Activated CD4-positive, alpha-beta T cell treated with anti-CD3 and anti-CD28 coated beads, Interleukin-2, amount 50 U/mL, for 16 hours (primary cell): ENCODE measurements around the gene SPECC1.
"Not testable (repeated sequence)": the region's sequence is repeated elsewhere in the genome, so short reads cannot be mapped to it uniquely, and the experiment has no call there.

Experiments
- DNase-seq: peaks from one replicate; pipeline ENCODE4 v3.0.0-alpha.2; 2020

SPECC1 gene

GRCh38 chr17:20282526-20283308, 273.6 kb downstream of the SPECC1 start:
- no peak for DNase-seq

GRCh38 chr17:20284022-20284421, 274.9 kb downstream of the SPECC1 start:
- DNase-seq, result no peak

GRCh38 chr17:20284570-20285295, 275.6 kb downstream of the SPECC1 start:
- DNase-seq, result no peak

- no peak for DNase-seq
Observed at GRCh38 chr17:20289984-20290383, 280.8 kb downstream of the SPECC1 start.

DNA sequence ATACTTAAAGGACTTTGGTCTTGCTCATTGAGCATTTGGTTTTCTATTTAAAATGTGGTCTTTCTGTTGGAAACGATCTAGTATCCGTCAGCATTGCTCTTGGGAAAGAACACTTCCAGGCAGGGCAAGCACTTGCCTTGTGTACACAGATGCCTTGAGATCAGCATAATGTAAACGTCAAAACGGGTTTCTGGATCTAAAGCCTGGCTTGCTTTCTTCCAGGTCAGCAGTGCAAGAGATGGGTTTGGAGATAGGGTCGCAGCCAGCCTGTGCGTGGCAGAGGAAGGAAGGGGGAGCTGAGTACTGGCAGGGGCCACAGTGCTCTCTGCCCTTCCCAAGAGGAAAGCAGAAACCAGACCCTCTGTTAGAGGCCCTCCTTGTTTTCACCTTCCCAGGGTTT, 282.7 kb downstream of the SPECC1 start:
- no peak for DNase-seq

- no peak for DNase-seq
Observed at GRCh38 chr17:20293501-20293900, 284.3 kb downstream of the SPECC1 start.

DNA sequence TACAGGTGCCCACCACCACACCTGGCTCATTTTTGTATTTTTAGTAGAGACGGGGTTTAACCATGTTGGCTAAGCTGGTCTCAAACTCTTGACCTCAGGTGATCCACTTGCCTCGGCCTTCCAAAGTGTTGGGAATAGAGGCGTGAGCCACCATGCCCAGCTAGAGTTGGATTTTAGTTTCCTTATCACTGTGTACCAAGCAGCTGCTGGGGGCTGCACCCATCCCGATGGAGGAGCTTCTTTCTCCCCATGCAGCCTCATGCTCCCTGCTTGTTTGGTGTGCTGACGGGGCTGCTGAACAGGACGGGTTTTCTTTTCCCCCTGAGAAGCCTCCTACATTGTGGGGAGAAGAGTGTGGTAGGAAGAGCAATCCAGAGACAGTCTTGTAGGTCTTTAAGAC, 285.0 kb downstream of the SPECC1 start:
- no peak for DNase-seq

- DNase-seq, result no peak
Observed at GRCh38 chr17:20299013-20299412, 289.9 kb downstream of the SPECC1 start.

DNA sequence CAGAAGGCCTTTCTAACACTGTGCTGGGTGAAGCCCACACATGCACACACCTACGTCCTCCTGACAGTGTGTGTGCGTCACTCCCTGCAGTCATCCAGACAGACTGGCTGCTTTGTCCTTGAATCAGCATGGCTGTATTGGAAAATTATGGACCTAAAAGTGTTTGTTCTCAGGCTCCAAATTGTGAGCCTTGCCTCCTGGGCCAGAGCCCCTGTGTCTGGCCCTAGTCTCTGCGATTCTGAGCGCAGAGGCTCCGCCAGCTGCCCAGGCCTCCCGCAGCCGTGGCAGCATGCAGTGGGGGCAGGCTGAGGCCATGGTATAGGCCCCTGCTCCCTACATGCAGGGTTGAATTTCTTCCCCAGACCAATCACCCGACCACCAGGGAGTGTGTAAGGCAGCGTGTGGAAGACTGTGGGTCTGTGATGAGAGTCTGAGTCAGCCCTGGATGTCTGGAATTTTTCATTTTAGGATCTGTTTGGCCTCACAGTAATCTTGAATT, 291.3 kb downstream of the SPECC1 start:
- DNase-seq, result no peak

- no peak for DNase-seq
Observed at GRCh38 chr17:20302246-20302917, 293.2 kb downstream of the SPECC1 start.

- DNase-seq, result no peak
Observed at GRCh38 chr17:20304961-20305360, 295.8 kb downstream of the SPECC1 start.

DNA sequence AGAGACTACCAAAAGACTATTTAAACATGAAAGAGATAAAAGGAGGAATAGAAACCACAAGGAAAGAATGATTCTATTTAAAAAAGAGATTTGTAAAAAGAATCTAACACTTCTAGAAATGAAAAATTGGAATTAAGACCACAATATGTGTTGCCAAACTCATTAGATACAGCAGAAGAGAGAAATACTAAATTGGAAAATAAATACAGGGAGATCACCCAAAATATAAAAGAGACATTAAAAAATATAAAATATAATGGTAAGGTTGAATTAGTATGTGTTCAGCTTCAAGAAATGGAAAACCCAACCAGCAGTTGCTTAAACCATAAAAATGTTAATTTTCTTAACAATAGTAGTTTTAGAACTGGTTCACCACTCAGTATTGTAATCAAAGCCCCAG, 297.8 kb downstream of the SPECC1 start:
- no peak for DNase-seq

DNA sequence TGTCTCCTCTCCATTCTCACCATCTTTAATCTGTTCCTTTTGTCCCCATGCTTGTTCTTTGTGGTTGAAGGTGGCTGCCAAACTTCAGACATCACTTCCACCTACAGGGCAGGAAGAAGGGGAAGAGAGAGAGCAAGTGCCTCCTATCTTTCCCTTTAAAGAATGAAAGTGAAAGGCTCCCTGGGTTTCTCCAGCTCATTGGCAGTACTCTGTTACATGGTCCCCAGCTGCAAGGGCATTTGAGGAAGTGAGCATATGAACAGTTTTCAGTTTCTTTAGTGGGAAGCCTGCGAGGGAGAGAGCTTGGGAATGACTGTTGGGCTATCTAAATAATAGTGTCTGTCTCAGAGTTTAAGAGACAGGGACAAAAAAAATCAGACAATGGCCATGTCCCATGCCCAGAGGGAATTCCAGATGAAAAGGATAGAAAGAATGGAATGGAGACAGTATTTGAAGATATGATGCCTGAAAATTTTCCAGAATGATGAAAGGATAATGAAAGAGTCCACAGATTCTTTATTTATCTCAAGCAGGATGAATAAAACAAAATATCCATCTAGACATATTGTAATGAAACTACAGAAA, 298.3 kb downstream of the SPECC1 start:
- DNase-seq, result no peak

- no peak for DNase-seq
Observed at GRCh38 chr17:20310481-20310880, 301.3 kb downstream of the SPECC1 start.

DNA sequence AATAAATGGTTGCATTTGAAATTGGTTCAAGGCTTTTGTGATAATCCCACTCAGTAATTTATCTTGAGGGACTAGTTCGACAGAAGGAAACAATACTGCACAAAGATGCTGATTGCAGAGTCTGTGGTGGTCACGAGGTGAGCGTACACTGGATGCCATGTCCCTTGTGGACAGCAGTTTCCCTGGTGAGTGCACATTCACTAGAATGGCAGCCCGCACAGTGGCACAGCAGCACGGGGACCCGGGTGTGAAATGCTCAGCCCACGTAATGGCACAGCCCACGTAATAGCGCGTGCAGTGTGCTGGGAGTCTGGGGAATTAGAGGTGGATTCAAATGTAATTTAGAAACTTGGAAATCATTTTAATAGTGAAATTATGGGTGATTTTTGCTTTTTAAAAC, 304.1 kb downstream of the SPECC1 start:
- DNase-seq, result no peak

GRCh38 chr17:20313891-20314290, 304.7 kb downstream of the SPECC1 start:
- DNase-seq, result no peak

GRCh38 chr17:20314834-20315233, 305.7 kb downstream of the SPECC1 start:
- DNase-seq, result no peak

- no peak for DNase-seq
Observed at GRCh38 chr17:20315311-20315710, 306.2 kb downstream of the SPECC1 start.

GRCh38 chr17:20315821-20316220, 306.7 kb downstream of the SPECC1 start:
- DNase-seq, result no peak

DNA sequence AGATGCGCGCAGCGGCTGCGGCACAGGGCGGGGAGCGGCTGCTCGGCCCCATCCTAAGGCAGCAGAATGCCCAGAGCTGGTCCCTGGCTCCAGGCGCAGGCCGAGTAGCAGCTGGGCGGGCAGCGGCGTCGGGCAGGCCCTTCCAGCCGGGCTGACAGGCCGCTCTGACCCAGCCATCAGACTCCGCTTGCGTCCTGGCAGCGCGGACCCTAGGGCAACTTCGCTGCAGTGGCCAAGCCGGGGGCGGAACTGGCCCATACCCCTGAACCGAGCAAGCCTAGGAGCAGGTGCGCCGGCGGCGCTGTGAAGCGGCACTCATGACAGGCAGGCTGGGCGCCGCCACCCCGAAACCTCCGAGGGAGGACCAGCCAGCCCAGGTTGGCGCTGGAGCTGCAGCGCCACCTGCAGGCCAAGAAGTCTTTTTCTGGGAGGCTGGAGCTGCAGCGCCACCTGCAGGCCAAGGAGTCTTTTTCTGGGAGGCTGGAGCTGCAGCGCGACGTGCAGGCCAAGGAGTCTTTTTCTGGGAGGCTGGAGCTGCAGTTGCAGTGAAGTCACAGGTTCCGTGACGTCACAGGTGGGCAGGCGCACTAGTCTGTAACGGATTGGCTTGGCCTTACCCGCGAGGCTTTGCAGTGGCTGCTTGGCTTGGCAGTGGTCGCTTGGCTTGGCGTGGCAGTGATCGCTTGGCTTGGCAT, 311.5 kb downstream of the SPECC1 start:
- peak; percentile 79 for DNase-seq

DNA sequence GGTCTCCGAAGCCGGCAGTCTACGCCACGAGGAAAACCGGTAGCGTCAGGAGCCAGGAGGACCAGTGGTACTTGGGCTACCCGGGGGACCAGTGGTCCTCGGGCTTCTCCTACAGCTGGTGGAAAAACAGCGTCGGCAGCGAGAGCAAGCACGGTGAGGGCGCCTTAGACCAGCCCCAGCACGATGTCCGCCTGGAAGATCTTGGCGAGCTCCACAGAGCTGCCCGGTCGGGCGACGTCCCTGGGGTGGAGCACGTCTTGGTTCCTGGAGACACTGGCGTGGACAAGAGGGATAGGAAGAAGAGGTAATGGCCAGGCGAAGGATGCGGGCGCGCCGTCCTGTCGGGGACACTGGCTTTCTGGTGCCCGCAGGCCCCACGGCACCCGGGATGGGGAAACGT, 312.2 kb downstream of the SPECC1 start:
- not testable (repeated sequence) for DNase-seq

DNA sequence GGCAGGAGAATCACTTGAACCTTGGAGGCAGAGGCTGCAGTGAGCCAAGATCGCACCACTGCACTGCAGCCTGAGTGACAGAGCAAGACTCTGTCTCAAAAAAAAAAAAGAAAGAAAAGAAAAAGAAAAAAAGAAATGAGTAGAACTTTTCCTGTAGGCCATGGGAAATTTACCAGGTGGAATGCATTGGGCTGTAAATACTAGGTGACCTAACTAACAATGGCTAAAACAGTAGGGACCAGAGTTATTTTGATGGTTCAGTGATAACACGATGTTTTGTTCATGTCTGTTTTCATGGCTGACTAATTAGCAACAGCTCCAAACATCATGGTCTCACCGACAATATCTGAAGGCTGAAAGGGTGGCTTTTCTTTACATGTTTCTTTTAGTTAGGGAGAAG, 318.6 kb downstream of the SPECC1 start:
- DNase-seq, result not testable (repeated sequence)

- not testable (repeated sequence) for DNase-seq
Observed at GRCh38 chr17:20351405-20351804, 342.2 kb downstream of the SPECC1 start.
